H1 (cell line): Measurements from ENCODE around the gene ANGPTL4. TPM values are rescaled to one million over a fixed set of nuclear protein-coding genes. Genes with fewer than 3 reads are reported as not detected.

Experiments used
- EP300 ChIP-seq, 2 experiments: IDR thresholded peaks; 1 replicate in 1 of 2; 2 replicates in 1 of 2; pipeline ENCODE4 v1.6.1; 2011 to 2012; ENCODE audit warnings: low read depth in 2 of 2, low read length in 2 of 2, mild to moderate bottlenecking in 2 of 2, borderline replicate concordance in 1 of 2, inconsistent platforms in 1 of 2, moderate library complexity in 1 of 2
- NANOG ChIP-seq: IDR thresholded peaks from 2 replicates; pipeline ENCODE4 v1.6.1; 2011; ENCODE audit warnings: low read length, low read depth, mild to moderate bottlenecking, inconsistent platforms; ENCODE audit not compliant: insufficient read depth, poor library complexity, severe bottlenecking
- TAF1 ChIP-seq: IDR thresholded peaks from 2 replicates; pipeline ENCODE4 v1.6.1; 2011; ENCODE audit warnings: mild to moderate bottlenecking, low read depth, low read length
- polyA plus RNA-seq, 7 experiments: library from polyadenylated mRNA; depleted of rRNA in 3 of 7; stranded (reverse) in 5 of 7; unstranded in 2 of 7; fragments of >200 nt in 5 of 7; fragments of 200-250 nt in 2 of 7; gene quantifications; 1 replicate in 5 of 7; 2 replicates in 1 of 7; 4 replicates in 1 of 7; pipeline versions ENCODE4 v1.2.1 to v1.2.3, GENCODE V29; 2011 to 2013; ENCODE audit warnings: missing spikeins in 2 of 7, mixed read lengths in 2 of 7
- total RNA-seq: library from RNA; stranded (reverse); fragmentation: NEBNext Ultra II Directional; extraction: Animal tissue kit (Norgen Biotek cat#: 25700); gene quantifications from 2 replicates; pipeline ENCODE4 v1.2.1, GENCODE V29; 2021

ANGPTL4 gene
- total and polyA plus RNA-seq, 2 of the 8 experiments (the other 6 are each of a cell fraction or from before 2014, with no cell fraction given), result 2.3 to 6.5 TPM

DNA sequence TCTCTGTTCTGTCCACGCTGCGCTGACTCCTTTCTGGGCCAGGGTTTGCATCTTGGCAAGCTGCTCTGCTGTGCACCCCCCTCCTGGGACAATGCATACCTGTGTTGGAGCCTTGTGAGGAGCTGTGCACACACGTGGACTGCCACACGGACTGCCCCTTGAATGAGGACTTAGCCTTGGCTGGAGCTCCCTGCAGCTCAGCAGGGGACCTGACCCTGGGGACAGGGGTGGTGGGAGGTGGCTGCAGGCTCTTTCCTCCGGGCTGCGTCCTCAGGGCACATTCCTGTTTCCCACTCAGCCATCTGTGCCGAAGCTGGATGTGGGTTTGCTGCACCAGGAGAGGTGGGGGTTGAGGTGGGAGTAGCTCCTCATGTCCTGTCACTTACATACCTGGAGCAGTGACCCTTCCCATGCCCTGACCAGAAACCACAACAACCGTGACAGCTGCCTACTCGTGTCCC lies 34.4 kb downstream of the ANGPTL4 start (continued):
- no peak for TF ChIP-seq TAF1
- TF ChIP-seq NANOG, result no peak
- TF ChIP-seq EP300 (IDR thresholded peaks at IDR 0.05; ENCODE audit: borderline replicate concordance in 1 of 2, low read depth in 2 of 2, low read length in 2 of 2), result no peak
- TF ChIP-seq, all 59 proteins: peak for 0
